Nephron (organoid): ENCODE results near the gene GYS2.

Experiments
- H3K27ac Mint-ChIP-seq, 3 experiments: 2 replicates each; pipeline ENCODE4 v1.8.0; 2020; ENCODE audit warnings: mixed read lengths in 3 of 3, mild to moderate bottlenecking in 2 of 3, moderate library complexity in 1 of 3
- H3K27me3 Mint-ChIP-seq: 2 replicates; pipeline ENCODE4 v1.8.0; 2021; ENCODE audit warnings: low read depth, mild to moderate bottlenecking, moderate library complexity, mixed read lengths
- H3K36me3 Mint-ChIP-seq: 2 replicates; pipeline ENCODE4 v1.8.0; 2020; ENCODE audit warnings: low read depth, mixed read lengths
- H3K4me1 Mint-ChIP-seq: 2 replicates; pipeline ENCODE4 v1.8.0; 2020; ENCODE audit warnings: mixed read lengths
- H3K4me3 Mint-ChIP-seq, 3 experiments: 2 replicates each; pipeline ENCODE4 v1.8.0; 2020; ENCODE audit warnings: mild to moderate bottlenecking in 3 of 3, mixed read lengths in 3 of 3, moderate library complexity in 2 of 3
- H3K9me3 Mint-ChIP-seq: 2 replicates; pipeline ENCODE4 v1.8.0; 2020; ENCODE audit warnings: mixed read lengths
- CTCF ChIP-seq, 3 experiments: fragments of 200-600 bp; sonication (generic); IDR thresholded peaks; one replicate each; pipeline ENCODE4 v1.5.0; 2021; ENCODE audit warnings: antibody characterized with exemption in 3 of 3; ENCODE audit not compliant: unreplicated experiment in 3 of 3

The GYS2 gene

GRCh38 chr12:21558100-21558679 lies 46.5 kb downstream of the GYS2 start:
- no peaks in the 10 kb centered on the region for H3K9me3 Mint-ChIP-seq
- peaks cover 18% of the 10 kb centered on the region for H3K4me1 Mint-ChIP-seq
- no peak overlapping the region for H3K4me3 Mint-ChIP-seq
- no peaks in the 10 kb centered on the region for H3K36me3 Mint-ChIP-seq
- no peak overlapping the region for H3K27ac Mint-ChIP-seq
- H3K27me3 Mint-ChIP-seq: no peaks in the 10 kb centered on the region
- no peak for TF ChIP-seq CTCF (IDR thresholded peaks at IDR 0.05; ENCODE audit: unreplicated experiment in 3 of 3)

GRCh38 chr12:21553329-21553675 lies 51.3 kb downstream of the GYS2 start:
- no peak for TF ChIP-seq CTCF (IDR thresholded peaks at IDR 0.05; ENCODE audit: unreplicated experiment in 3 of 3)
- H3K4me1 Mint-ChIP-seq: peaks cover 30% of the 10 kb centered on the region
- H3K27ac Mint-ChIP-seq: peak overlapping the region; percentile 54 to 60 (median 58)
- no peak overlapping the region for H3K4me3 Mint-ChIP-seq
- no peaks in the 10 kb centered on the region for H3K9me3 Mint-ChIP-seq
- H3K36me3 Mint-ChIP-seq: no peaks in the 10 kb centered on the region
- H3K27me3 Mint-ChIP-seq: no peaks in the 10 kb centered on the region

- Mint-ChIP-seq H3K36me3 (no peaks in the 10 kb centered on the region), H3K4me1 (peaks cover 30% of the 10 kb centered on the region), H3K27me3 (no peaks in the 10 kb centered on the region), H3K9me3 (no peaks in the 10 kb centered on the region), H3K27ac (peak overlapping the region; percentile 54 to 60 (median 58)), H3K4me3 (peak overlapping the region in 1 of 3 experiments; percentile 12)
- TF ChIP-seq CTCF (IDR thresholded peaks at IDR 0.05; ENCODE audit: unreplicated experiment in 3 of 3): no peak
Observed at GRCh38 chr12:21552635-21553328, 51.9 kb downstream of the GYS2 start.

- no peaks in the 10 kb centered on the region for H3K36me3 Mint-ChIP-seq
- peak overlapping the region; percentile 60 to 94 (median 88) for H3K27ac Mint-ChIP-seq
- no peaks in the 10 kb centered on the region for H3K9me3 Mint-ChIP-seq
- TF ChIP-seq CTCF (IDR thresholded peaks at IDR 0.05; ENCODE audit: unreplicated experiment in 3 of 3): no peak
- no peaks in the 10 kb centered on the region for H3K27me3 Mint-ChIP-seq
- H3K4me3 Mint-ChIP-seq: peak overlapping the region in 1 of 3 experiments; percentile 10
- peaks cover 30% of the 10 kb centered on the region for H3K4me1 Mint-ChIP-seq
Observed at GRCh38 chr12:21551841-21552465, 52.7 kb downstream of the GYS2 start.

- Mint-ChIP-seq H3K36me3 (no peaks in the 10 kb centered on the region), H3K4me1 (peaks cover 12% of the 10 kb centered on the region), H3K27me3 (peaks cover 4% of the 10 kb centered on the region), H3K4me3 (no peak overlapping the region), H3K9me3 (no peaks in the 10 kb centered on the region), H3K27ac (no peak overlapping the region)
- no peak for TF ChIP-seq CTCF (IDR thresholded peaks at IDR 0.05; ENCODE audit: unreplicated experiment in 3 of 3)
Observed at GRCh38 chr12:21547437-21547836, 57.2 kb downstream of the GYS2 start.
